ENCODE results near the gene GUCD1. TPM values are rescaled to one million over a fixed set of nuclear protein-coding genes. Genes with fewer than 3 reads are reported as not detected.

The GUCD1 gene
- total RNA-seq, 1 experiment from 2014 or later: 65.8 TPM

GRCh38 chr22:24550028-24550901 is 4.7 kb downstream of the GUCD1 start:
- ChIA-PET POLR2A (ENCODE audit: unreplicated experiment) (no interaction called here), CTCF (no interaction called here)
- H3K27ac ChIP-seq (ENCODE audit: low read length): peak overlapping the region; percentile 25; the same call in 1 of the 2 replicates
- no peaks in the 10 kb centered on the region for H3K27me3 ChIP-seq (ENCODE audit: low read length)
- H3K4me3 ChIP-seq (ENCODE audit: low read length): no peak overlapping the region
- intact Hi-C loops (cut with micrococcal nuclease): no loop called here
- H2AFZ ChIP-seq (ENCODE audit: low read length): no peak overlapping the region
- H3K4me1 ChIP-seq (ENCODE audit: insufficient read depth, low read length): peaks cover 8% of the 10 kb centered on the region
- peaks cover 44% of the 10 kb centered on the region for H3K79me2 ChIP-seq (ENCODE audit: low read length)
- no peak for DNase-seq
- no peaks in the 10 kb centered on the region for H3K9me2 ChIP-seq (replicated peaks; ENCODE audit: low read length)
- H4K20me1 ChIP-seq (ENCODE audit: low read length): no peaks in the 10 kb centered on the region
- H3F3A ChIP-seq (ENCODE audit: low read length, unreplicated experiment): no peaks in the 10 kb centered on the region
- H3K4me2 ChIP-seq (ENCODE audit: low read length): no peak overlapping the region
- TF ChIP-seq, protein P1, sequence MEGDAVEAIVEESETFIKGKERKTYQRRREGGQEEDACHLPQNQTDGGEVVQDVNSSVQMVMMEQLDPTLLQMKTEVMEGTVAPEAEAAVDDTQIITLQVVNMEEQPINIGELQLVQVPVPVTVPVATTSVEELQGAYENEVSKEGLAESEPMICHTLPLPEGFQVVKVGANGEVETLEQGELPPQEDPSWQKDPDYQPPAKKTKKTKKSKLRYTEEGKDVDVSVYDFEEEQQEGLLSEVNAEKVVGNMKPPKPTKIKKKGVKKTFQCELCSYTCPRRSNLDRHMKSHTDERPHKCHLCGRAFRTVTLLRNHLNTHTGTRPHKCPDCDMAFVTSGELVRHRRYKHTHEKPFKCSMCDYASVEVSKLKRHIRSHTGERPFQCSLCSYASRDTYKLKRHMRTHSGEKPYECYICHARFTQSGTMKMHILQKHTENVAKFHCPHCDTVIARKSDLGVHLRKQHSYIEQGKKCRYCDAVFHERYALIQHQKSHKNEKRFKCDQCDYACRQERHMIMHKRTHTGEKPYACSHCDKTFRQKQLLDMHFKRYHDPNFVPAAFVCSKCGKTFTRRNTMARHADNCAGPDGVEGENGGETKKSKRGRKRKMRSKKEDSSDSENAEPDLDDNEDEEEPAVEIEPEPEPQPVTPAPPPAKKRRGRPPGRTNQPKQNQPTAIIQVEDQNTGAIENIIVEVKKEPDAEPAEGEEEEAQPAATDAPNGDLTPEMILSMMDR (conservative IDR thresholded peaks at IDR 0.05; ENCODE audit: low read depth, low read length): no peak
- H3K36me3 ChIP-seq (ENCODE audit: low read depth, low read length): no peaks in the 10 kb centered on the region
- no TSS peak for BruUV-seq (replicated peaks)
- H3K9me3 ChIP-seq (ENCODE audit: low read length): no peaks in the 10 kb centered on the region
- no peak for ATAC-seq
- no peak overlapping the region for H3K9ac ChIP-seq (ENCODE audit: low read length)

DNA sequence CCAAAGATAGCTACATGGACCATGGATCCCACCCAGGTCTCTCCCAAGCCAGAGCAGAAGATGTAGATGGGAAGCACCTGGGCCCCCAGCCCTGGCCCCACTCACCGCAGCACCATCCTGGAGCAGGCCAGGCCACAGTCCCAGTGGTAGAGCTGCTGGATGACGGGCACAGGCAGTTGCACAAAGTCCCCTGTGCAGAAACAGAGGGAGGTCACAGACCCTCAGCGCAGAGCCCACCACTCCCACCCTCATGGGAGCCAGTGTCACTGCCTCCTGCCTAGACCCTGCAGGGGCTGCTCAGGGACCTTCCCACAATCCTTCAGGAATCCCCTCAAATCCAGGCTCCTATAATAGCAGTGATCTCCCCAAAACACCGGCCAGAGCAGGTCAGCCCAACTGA is 6.1 kb downstream of the GUCD1 start:
- H3K9ac ChIP-seq (ENCODE audit: low read length): no peak overlapping the region
- H2AFZ ChIP-seq (ENCODE audit: low read length): no peak overlapping the region
- TF ChIP-seq EZH2phosphoT487 (IDR thresholded peaks at IDR 0.05; ENCODE audit: borderline replicate concordance, low read length): no peak
- TF ChIP-seq, protein P1 (conservative IDR thresholded peaks at IDR 0.05; ENCODE audit: low read depth, low read length): no peak
- TF ChIP-seq EZH2 (IDR thresholded peaks at IDR 0.05; ENCODE audit: low read length, unreplicated experiment): no peak
- H3K27me3 ChIP-seq (ENCODE audit: low read length): no peaks in the 10 kb centered on the region
- H3K27ac ChIP-seq (ENCODE audit: low read length): no peak overlapping the region
- no peaks in the 10 kb centered on the region; the same call in 1 of the 2 replicates for H3K36me3 ChIP-seq (ENCODE audit: low read depth, low read length)
- H3K79me2 ChIP-seq (ENCODE audit: low read length): peaks cover 33% of the 10 kb centered on the region
- no peaks in the 10 kb centered on the region for H3K9me2 ChIP-seq (replicated peaks; ENCODE audit: low read length)
- no peaks in the 10 kb centered on the region for H3F3A ChIP-seq (ENCODE audit: low read length, unreplicated experiment)
- H3K4me2 ChIP-seq (ENCODE audit: low read length): no peak overlapping the region
- ChIA-PET CTCF (no interaction called here), POLR2A (ENCODE audit: unreplicated experiment) (no interaction called here)
- no peaks in the 10 kb centered on the region for H3K9me3 ChIP-seq (ENCODE audit: low read length)
- no TSS peak for BruUV-seq (replicated peaks)
- no peaks in the 10 kb centered on the region for H4K20me1 ChIP-seq (ENCODE audit: low read length)
- H3K4me3 ChIP-seq (ENCODE audit: low read length): no peak overlapping the region
- H3K4me1 ChIP-seq (ENCODE audit: insufficient read depth, low read length): peaks cover 4% of the 10 kb centered on the region
- no peak for ATAC-seq
- no peak for DNase-seq
- intact Hi-C loops (cut with micrococcal nuclease): no loop called here

DNA sequence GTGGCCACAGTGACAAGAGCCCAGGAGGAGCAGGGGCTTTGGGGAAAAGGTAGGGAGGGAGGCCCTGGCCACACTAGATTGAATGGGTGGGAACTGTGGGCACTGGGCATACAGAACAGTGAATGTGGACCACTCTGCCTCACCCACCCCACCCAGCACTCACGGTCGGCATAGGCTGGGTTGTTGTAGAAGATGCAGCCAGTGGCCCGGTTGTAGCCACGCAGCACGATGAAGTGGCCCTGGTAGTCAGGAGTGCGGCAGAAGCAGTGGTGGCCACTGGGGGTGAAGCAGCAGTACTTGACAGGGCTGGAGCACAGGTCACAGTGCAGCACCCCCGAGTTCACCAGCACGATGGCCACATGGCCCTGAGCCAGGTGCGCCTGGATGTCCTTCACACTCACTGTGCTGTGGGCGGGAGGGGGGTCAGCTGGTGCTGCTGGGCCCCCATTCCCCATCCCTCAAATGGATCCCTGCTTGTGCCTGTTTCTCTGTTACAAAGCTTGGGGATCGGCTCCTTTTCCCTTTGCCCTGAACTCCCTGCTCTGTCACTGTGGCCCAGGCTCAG is 11.2 kb downstream of the GUCD1 start:
- intact Hi-C loops (cut with micrococcal nuclease): no loop called here
- ChIA-PET POLR2A (ENCODE audit: unreplicated experiment) (no interaction called here), CTCF (no interaction called here)
- Histone ChIP-seq H3K4me3 (ENCODE audit: low read length) (no peak overlapping the region), H3K27ac (ENCODE audit: low read length) (no peak overlapping the region), H3K9me3 (ENCODE audit: low read length) (no peaks in the 10 kb centered on the region), H3K9ac (ENCODE audit: low read length) (no peak overlapping the region), H3K79me2 (ENCODE audit: low read length) (no peaks in the 10 kb centered on the region), H2AFZ (ENCODE audit: low read length) (no peak overlapping the region), H3K9me2 (replicated peaks; ENCODE audit: low read length) (no peaks in the 10 kb centered on the region), H3F3A (ENCODE audit: low read length, unreplicated experiment) (no peaks in the 10 kb centered on the region), H4K20me1 (ENCODE audit: low read length) (no peaks in the 10 kb centered on the region), H3K4me1 (ENCODE audit: insufficient read depth, low read length) (no peaks in the 10 kb centered on the region), H3K27me3 (ENCODE audit: low read length) (no peaks in the 10 kb centered on the region), H3K36me3 (ENCODE audit: low read depth, low read length) (peaks cover 8% of the 10 kb centered on the region; the same call in 1 of the 2 replicates), H3K4me2 (ENCODE audit: low read length) (no peak overlapping the region)
- BruUV-seq (replicated peaks): no TSS peak
- TF ChIP-seq EZH2phosphoT487 (IDR thresholded peaks at IDR 0.05; ENCODE audit: borderline replicate concordance, low read length): no peak
- TF ChIP-seq, protein P1 (conservative IDR thresholded peaks at IDR 0.05; ENCODE audit: low read depth, low read length): no peak
- TF ChIP-seq EZH2 (IDR thresholded peaks at IDR 0.05; ENCODE audit: low read length, unreplicated experiment): no peak
- ATAC-seq (no peak), DNase-seq (no peak)

Data from PC-3 (cell line).